ENCODE results near the gene OXLD1.

- TF ChIP-seq SRF (IDR thresholded peaks at IDR 0.05; ENCODE audit: low read depth in 2 of 2, low read length in 2 of 2) (no peak), POLR2A (IDR thresholded peaks at IDR 0.05; ENCODE audit: low read depth, low read length) (no peak), CTCF (IDR thresholded peaks at IDR 0.05 in 2 of 3, conservative IDR thresholded peaks at IDR 0.05 in 1 of 3; ENCODE audit: control insufficient read depth in 2 of 3, extremely low read depth in 1 of 3, insufficient read depth in 1 of 3, low read depth in 3 of 3, low read length in 3 of 3) (no peak), EZH2 (IDR thresholded peaks at IDR 0.05; ENCODE audit: borderline replicate concordance, control insufficient read depth, low read depth, low read length) (no peak), RAD21 (IDR thresholded peaks at IDR 0.05; ENCODE audit: insufficient read depth, low read depth, low read length) (no peak)
Observed at GRCh38 chr17:81635973-81636504, 30.4 kb downstream of the OXLD1 start.

Data from GM12878 (cell line).